A549 (cell line): Measurements from ENCODE around the gene GPATCH4.

Experiments used
- CHD2 ChIP-seq: fragments of 150-350 bp; IDR thresholded peaks from 2 replicates; pipeline ENCODE4 v1.6.1; 2014; ENCODE audit warnings: low read length; ENCODE audit not compliant: partially characterized antibody
- CTCF ChIP-seq: fragments of >200 bp; sonication (Bioruptor Twin); formaldehyde crosslinking; IDR thresholded peaks from 3 replicates; pipeline ENCODE4 v1.5.1; 2016
- HDAC2 ChIP-seq: fragments of 200-600 bp; sonication (generic); IDR thresholded peaks from 2 replicates; pipeline ENCODE4 v1.6.1; 2016
- JUNB ChIP-seq: fragments of >200 bp; sonication (Bioruptor Twin); formaldehyde crosslinking; IDR thresholded peaks from 2 replicates; pipeline ENCODE4 v1.6.1; 2016
- KDM1A ChIP-seq: fragments of 200-600 bp; sonication (generic); IDR thresholded peaks from 2 replicates; pipeline ENCODE4 v1.6.1; 2016; ENCODE audit warnings: low read depth, mild to moderate bottlenecking
- MAX ChIP-seq: IDR thresholded peaks from 2 replicates; pipeline ENCODE4 v1.6.1; 2012
- PBX3 ChIP-seq: IDR thresholded peaks from 2 replicates; pipeline ENCODE4 v1.6.1; 2012
- POLR2A ChIP-seq: IDR thresholded peaks from 2 replicates; pipeline ENCODE4 v1.6.1; 2012; ENCODE audit warnings: mild to moderate bottlenecking, low read length
- RAD21 ChIP-seq, 2 experiments: fragments of >200 bp in 1 of 2; sonication (Bioruptor Twin) in 1 of 2; formaldehyde crosslinking in 1 of 2; IDR thresholded peaks in 1 of 2; conservative IDR thresholded peaks in 1 of 2; 2 replicates in 1 of 2; 3 replicates in 1 of 2; pipeline ENCODE4 v1.6.1; 2012 to 2018; ENCODE audit warnings: inconsistent platforms in 1 of 2
- REST ChIP-seq: fragments of 200-600 bp; sonication (generic); IDR thresholded peaks from 2 replicates; pipeline ENCODE4 v1.6.1; 2016; ENCODE audit warnings: antibody characterized with exemption, mild to moderate bottlenecking, moderate library complexity
- RFX5 ChIP-seq: fragments of 450-650 bp; IDR thresholded peaks from 2 replicates; pipeline ENCODE4 v1.7.1; 2014; ENCODE audit warnings: antibody characterized with exemption, mild to moderate bottlenecking, moderate library complexity
- TP53 ChIP-seq: fragments of 250-450 bp; sonication (Bioruptor Pico); IDR thresholded peaks from 2 replicates; pipeline ENCODE4 v1.5.0; 2021; ENCODE audit warnings: mild to moderate bottlenecking, moderate library complexity
- USF2 ChIP-seq: fragments of 450-650 bp; IDR thresholded peaks from 2 replicates; pipeline ENCODE4 v1.6.1; 2014; ENCODE audit warnings: antibody characterized with exemption

- TF ChIP-seq PBX3 (no peak), MAX (no peak), CHD2 (no peak), HDAC2 (no peak), CTCF (no peak), KDM1A (no peak), RFX5 (no peak), RAD21 (conservative IDR thresholded peaks at IDR 0.05 in 1 of 2, IDR thresholded peaks at IDR 0.05 in 1 of 2) (no peak), POLR2A (no peak), REST (no peak), JUNB (no peak), USF2 (no peak), TP53 (CRISPR knock-in tag) (no peak)
Measured at GRCh38 chr1:156643778-156644092, 42.5 kb upstream of the GPATCH4 start.
